Natural killer cell (primary cell): Measurements from ENCODE around the gene LHFPL2. TPM values are rescaled to one million over a fixed set of nuclear protein-coding genes. Genes with fewer than 3 reads are reported as not detected.

ENCODE experiments used
- ATAC-seq, 3 donors: fragments of 150-1000 bp in 2 of 3; fragments of 200-7000 bp in 1 of 3; cut with Tn5 transposase; 1 replicate in 1 of 3; 2 replicates in 2 of 3; pipeline ENCODE4 v1.10.0; 2021; ENCODE audit warnings: mild to moderate bottlenecking in 2 of 3, moderate library complexity in 2 of 3
- DNase-seq, 2 donors: peaks; one replicate each; pipeline versions ENCODE4 v3.0.0 to v3.0.0-alpha.2; 2013 to 2021; ENCODE audit warnings: mixed read lengths in 1 of 2
- H3K27ac ChIP-seq: one replicate; pipeline ENCODE4 v1.5.1; 2013; ENCODE audit warnings: mild to moderate bottlenecking, low read length
- H3K27me3 ChIP-seq: one replicate; pipeline ENCODE4 v1.6.1; 2013; ENCODE audit warnings: low read length; ENCODE audit not compliant: control insufficient read depth, insufficient read depth
- H3K36me3 ChIP-seq: one replicate; pipeline ENCODE4 v1.6.1; 2013; ENCODE audit warnings: low read length; ENCODE audit not compliant: control insufficient read depth, insufficient read depth
- H3K4me1 ChIP-seq: one replicate; pipeline ENCODE4 v1.6.1; 2013; ENCODE audit warnings: low read length; ENCODE audit not compliant: control insufficient read depth, insufficient read depth
- H3K4me3 ChIP-seq: one replicate; pipeline ENCODE4 v1.5.1; 2013; ENCODE audit warnings: low read length
- H3K9me3 ChIP-seq: one replicate; pipeline ENCODE4 v1.6.1; 2013; ENCODE audit warnings: low read length; ENCODE audit not compliant: control insufficient read depth, insufficient read depth
- H3K27ac Mint-ChIP-seq, 2 donors: one replicate each; pipeline ENCODE4 v1.8.0; 2022; ENCODE audit warnings: mild to moderate bottlenecking in 2 of 2, mixed read lengths in 2 of 2, moderate library complexity in 1 of 2
- H3K27me3 Mint-ChIP-seq, 2 donors: one replicate each; pipeline ENCODE4 v1.8.0; 2022; ENCODE audit warnings: low read depth in 2 of 2, mixed read lengths in 2 of 2
- H3K36me3 Mint-ChIP-seq: one replicate; pipeline ENCODE4 v1.8.0; 2022; ENCODE audit warnings: mixed read lengths
- H3K4me1 Mint-ChIP-seq, 2 donors: one replicate each; pipeline ENCODE4 v1.8.0; 2022; ENCODE audit warnings: mixed read lengths in 2 of 2
- H3K4me3 Mint-ChIP-seq: one replicate; pipeline ENCODE4 v1.8.0; 2022; ENCODE audit warnings: mild to moderate bottlenecking, moderate library complexity, mixed read lengths
- H3K9me3 Mint-ChIP-seq, 2 donors: one replicate each; pipeline ENCODE4 v1.8.0; 2022; ENCODE audit warnings: mixed read lengths in 2 of 2
- WGBS: methylation state at CpG from one replicate; pipeline ENCODE4 v1.1.7; 2013; ENCODE audit warnings: missing lambda C conversion rate; ENCODE audit not compliant: insufficient coverage; 5-methylcytosine and 5-hydroxymethylcytosine counted together
- intact Hi-C: fragments of 100-400 bp; cut with micrococcal nuclease; formaldehyde crosslinking; loops from one replicate; pipeline ENCODE4 v1.14.2; 2022
- total RNA-seq, 4 donors: library from RNA; stranded (reverse); fragments of 120-200 nt in 1 of 4; gene quantifications; one replicate each; pipeline versions ENCODE4 v1.2.3 to v1.2.4, GENCODE V29; 2013 to 2022
- TF ChIP-seq, protein P1 (sequence below): fragments of 200-600 bp; IDR thresholded peaks from one replicate; pipeline ENCODE4 v1.8.0; 2022; ENCODE audit warnings: antibody characterized with exemption

Gene LHFPL2
- total RNA-seq, 3 donors from 2014 or later (not counting 1 experiment from before 2014, with no cell fraction given) = 0.85 to 1.9 (median 1.00) TPM

- H3K4me3 ChIP-seq = no peak overlapping the region
- no peak overlapping the region for H3K27ac Mint-ChIP-seq
- no peak for DNase-seq
- no peaks in the 10 kb centered on the region for H3K27me3 ChIP-seq
- intact Hi-C loops = no loop called here
- no peaks in the 10 kb centered on the region for H3K36me3 ChIP-seq
- TF ChIP-seq, protein P1, sequence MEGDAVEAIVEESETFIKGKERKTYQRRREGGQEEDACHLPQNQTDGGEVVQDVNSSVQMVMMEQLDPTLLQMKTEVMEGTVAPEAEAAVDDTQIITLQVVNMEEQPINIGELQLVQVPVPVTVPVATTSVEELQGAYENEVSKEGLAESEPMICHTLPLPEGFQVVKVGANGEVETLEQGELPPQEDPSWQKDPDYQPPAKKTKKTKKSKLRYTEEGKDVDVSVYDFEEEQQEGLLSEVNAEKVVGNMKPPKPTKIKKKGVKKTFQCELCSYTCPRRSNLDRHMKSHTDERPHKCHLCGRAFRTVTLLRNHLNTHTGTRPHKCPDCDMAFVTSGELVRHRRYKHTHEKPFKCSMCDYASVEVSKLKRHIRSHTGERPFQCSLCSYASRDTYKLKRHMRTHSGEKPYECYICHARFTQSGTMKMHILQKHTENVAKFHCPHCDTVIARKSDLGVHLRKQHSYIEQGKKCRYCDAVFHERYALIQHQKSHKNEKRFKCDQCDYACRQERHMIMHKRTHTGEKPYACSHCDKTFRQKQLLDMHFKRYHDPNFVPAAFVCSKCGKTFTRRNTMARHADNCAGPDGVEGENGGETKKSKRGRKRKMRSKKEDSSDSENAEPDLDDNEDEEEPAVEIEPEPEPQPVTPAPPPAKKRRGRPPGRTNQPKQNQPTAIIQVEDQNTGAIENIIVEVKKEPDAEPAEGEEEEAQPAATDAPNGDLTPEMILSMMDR = no peak
- H3K4me3 Mint-ChIP-seq = no peak overlapping the region
- no peak overlapping the region for H3K27ac ChIP-seq
- WGBS = 90% methylated on average over 3 of the region's 3 CpGs
- ATAC-seq = no peak
- H3K27me3 Mint-ChIP-seq = peaks cover 12 to 43% of the 10 kb centered on the region in 2 donors
- H3K36me3 Mint-ChIP-seq = no peaks in the 10 kb centered on the region
- H3K4me1 ChIP-seq = no peaks in the 10 kb centered on the region
- no peaks in the 10 kb centered on the region for H3K9me3 ChIP-seq
- no peaks in the 10 kb centered on the region for H3K9me3 Mint-ChIP-seq
- no peaks in the 10 kb centered on the region for H3K4me1 Mint-ChIP-seq
Measured at GRCh38 chr5:78527925-78528324, 120.6 kb downstream of the LHFPL2 start.

DNA sequence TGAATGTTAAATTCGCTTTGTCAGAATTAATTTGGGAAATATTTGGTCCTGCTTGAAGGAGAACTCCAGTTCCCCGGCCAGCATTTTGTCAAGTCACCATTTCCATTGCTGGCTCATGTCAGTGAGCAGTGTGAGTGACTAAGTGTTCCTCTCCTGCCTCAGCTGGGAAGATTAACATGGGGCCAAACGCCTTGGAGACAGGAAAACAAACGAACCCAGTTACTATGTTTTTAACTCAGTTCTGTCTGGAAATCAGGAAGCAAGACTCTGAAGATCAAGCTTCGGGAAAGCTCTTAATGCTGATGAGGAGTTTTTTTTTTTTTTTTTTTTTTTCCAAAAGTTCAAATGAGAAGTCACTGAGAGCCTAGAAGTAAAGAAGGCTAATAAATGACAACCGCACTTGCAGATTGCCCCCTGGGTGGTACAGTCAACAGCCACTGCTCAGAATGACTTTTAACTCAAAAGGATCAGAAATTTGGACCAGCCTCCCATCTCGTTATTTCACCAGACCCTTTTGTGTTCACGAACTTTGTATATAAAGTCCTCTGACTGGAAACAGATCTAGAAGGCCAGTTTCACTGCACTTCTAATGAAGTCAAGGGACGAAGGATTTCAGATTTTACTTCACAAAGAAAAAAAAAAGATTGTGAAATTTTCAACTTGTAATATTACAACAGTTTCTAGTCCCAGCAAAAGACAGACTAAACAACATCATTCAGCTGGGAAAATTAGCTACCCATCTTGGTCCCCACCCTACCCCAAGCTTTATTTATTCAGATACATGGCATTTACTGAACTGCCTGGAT lies 121.3 kb downstream of the LHFPL2 start:
- Histone ChIP-seq H3K27ac (no peak overlapping the region), H3K4me3 (no peak overlapping the region), H3K27me3 (no peaks in the 10 kb centered on the region), H3K9me3 (no peaks in the 10 kb centered on the region), H3K36me3 (no peaks in the 10 kb centered on the region), H3K4me1 (no peaks in the 10 kb centered on the region)
- ATAC-seq = no peak
- TF ChIP-seq, protein P1 = no peak
- Mint-ChIP-seq H3K36me3 (no peaks in the 10 kb centered on the region), H3K4me1 (no peaks in the 10 kb centered on the region), H3K27me3 (peaks cover 13 to 44% of the 10 kb centered on the region in 2 donors), H3K27ac (no peak overlapping the region), H3K4me3 (no peak overlapping the region), H3K9me3 (no peaks in the 10 kb centered on the region)
- DNase-seq = no peak
- 62% methylated on average over 9 of the region's 9 CpGs for WGBS
- intact Hi-C loops = no loop called here

- no peak overlapping the region for H3K4me3 Mint-ChIP-seq
- DNase-seq = no peak
- TF ChIP-seq, protein P1 = no peak
- 87% methylated on average over 7 of the region's 7 CpGs for WGBS
- no peaks in the 10 kb centered on the region for H3K9me3 ChIP-seq
- ATAC-seq = no peak
- H3K36me3 Mint-ChIP-seq = no peaks in the 10 kb centered on the region
- no peaks in the 10 kb centered on the region for H3K36me3 ChIP-seq
- H3K4me3 ChIP-seq = no peak overlapping the region
- H3K27me3 Mint-ChIP-seq = peaks cover 13 to 44% of the 10 kb centered on the region in 2 donors
- intact Hi-C loops = no loop called here
- no peaks in the 10 kb centered on the region for H3K4me1 Mint-ChIP-seq
- H3K27ac Mint-ChIP-seq = no peak overlapping the region
- no peaks in the 10 kb centered on the region for H3K27me3 ChIP-seq
- no peak overlapping the region for H3K27ac ChIP-seq
- no peaks in the 10 kb centered on the region for H3K4me1 ChIP-seq
- no peaks in the 10 kb centered on the region for H3K9me3 Mint-ChIP-seq
Measured at GRCh38 chr5:78526049-78526525, 122.5 kb downstream of the LHFPL2 start.
